ENCODE results near the gene JPH3.

JPH3 gene

DNA sequence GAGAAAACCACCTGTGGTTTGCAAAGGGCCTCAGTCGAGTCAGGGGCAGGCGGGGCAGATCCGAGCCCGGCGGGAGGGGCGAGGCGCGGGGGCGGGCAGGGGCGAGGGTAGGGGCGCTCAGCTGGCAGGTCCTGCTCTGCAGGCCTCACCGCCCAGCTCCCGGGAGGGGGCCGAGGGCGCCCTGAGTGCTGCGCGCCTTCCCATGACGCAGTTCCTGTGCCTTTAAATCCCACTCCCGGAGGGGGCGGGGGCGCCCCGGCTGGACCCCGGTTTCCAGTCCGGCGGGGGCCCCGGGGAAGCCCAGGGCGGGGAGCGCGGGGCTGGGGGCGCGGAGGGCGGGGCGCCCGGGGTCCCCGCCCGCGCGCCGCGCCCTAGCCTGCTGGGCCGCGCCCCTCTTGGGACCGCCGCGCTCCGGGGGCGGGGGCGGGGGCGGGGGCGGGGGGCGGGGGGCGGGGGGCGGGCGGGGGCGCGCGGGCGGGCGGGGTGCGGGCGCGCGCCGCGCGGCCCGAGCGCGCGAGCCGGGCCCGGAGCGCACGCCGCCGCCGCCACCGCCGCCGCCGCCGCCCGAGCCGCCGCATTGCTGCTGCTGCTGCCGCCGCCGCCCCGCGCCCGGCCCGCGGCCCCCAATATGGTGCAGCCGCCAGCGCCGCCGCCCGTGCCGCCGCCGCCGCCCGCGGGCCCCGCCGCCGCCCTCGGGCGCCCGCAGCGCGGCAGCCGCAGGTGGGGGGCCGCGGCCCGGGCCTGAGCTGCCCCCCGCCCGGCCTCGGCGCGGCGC lies at the start of gene JPH3:
Gene JPH3, plus strand, starts transcription at position 508 of the 775 bp plus-strand sequence. CDS start 639 bp downstream, outside the sequence.
- DNase-seq = no peak

DNA sequence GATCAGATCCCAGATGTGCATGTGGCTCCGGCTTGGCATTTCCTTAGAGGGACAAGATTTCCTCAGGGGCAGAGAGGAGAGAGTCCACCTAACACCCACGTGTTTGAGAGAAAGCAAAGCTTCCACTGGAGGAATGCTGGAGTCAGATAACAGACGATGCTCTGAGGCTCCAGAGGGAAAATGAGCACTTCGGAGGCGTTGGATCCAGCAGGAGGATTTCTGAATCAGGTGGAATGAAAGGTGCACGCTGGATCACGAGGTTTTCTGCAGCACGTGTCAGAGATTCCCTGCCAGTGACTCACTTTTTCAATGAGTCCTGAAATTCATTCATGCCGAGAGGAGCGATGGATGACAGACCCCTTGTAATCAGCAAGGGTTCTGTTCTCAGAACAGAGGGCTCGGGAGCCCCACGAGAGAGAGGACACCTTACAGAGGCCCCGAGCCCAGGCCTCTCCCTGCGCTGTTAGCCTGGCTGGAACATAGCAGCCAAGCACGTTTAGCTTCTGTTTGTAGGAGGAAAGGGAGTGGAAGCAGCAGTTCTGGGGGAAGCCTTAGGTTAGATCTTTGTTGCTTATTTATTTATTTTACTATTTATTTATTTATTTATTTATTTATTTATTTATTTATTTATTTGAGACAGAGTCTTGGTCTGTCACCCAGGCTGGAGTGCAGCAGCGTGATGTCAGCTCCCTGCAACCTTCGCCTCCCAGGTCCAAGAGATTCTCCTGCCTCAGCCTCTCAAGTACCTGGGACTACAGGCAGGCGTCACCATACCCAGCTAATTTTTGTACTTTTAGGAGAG lies 49.3 kb upstream of the JPH3 start:
- no peak for DNase-seq

DNA sequence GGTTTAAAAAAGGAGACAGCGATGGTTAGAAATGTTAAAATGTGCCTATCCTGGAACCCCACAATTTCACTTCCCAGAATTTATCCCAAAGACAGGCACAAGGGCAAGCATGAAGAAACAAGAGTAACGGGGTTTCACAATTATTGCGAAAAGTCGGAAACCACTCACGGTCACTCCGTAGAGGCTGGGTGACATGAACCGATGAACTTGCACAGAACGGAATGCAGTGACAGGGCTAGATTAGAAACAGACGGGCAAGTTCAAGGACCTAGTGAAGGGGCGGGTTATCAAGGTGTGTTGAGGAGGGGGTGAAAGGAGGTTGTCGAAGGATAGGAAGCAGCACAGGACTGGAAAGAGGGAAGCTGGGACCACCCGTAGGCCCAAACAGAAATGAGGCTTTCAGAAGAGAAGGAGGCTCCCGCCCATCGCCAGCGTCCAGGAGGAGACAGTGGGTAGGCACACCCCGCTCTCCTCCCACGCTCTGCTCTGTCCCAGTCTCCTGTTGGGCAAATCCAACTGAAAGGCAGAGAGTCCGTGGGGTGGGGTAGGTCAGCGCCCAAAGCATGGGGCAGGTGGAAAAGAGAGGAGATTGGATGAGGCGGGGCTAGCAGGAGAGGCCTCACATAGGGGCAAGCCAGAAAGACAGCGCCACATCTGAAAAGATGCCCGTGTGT lies 47.4 kb upstream of the JPH3 start:
- DNase-seq = no peak

DNA sequence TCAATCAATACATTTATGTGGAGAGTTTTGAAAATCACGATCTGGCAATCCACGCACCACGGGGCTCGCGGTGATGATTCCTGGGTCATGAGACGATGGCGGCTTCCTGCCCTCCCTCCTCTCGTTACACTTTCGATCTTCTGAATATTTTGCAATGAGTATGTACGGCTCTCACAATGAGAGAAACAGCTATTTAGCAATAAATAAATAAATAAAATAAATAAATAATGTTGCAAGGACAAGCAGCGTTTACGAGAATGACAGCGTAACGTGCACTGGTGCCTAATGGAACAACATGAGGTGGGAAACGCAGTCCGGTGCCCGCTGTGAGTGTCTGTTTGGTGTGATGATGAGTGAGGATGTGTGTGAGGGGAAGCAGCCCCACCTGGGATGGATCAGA lies 46.7 kb upstream of the JPH3 start:
- DNase-seq = no peak

DNA sequence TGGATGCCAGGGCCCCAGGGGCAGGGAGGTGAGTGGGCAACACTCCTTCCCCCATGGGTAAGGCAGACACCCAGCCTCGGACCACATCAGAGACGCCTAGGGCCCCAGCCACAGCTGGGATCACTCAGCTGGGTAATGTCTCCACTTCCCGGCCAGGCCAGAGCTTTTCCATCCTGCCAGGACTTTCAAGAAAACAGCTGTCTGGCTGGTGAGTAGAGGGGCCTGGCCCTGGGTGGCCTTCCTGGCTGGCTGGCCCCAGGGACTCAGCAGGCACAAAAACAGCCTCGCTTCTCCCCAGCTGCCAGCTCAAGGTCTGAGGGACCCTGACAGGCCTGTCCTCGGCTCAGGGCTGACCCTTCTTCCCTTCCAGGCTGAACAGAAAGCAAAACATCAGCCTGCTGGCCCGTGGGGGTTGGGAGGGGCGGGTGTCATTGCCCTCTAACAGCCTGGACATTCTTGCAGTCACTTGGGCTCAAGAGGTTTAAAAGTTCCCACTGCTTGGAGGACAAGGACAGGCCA lies 45.3 kb upstream of the JPH3 start:
- no peak for DNase-seq

DNA sequence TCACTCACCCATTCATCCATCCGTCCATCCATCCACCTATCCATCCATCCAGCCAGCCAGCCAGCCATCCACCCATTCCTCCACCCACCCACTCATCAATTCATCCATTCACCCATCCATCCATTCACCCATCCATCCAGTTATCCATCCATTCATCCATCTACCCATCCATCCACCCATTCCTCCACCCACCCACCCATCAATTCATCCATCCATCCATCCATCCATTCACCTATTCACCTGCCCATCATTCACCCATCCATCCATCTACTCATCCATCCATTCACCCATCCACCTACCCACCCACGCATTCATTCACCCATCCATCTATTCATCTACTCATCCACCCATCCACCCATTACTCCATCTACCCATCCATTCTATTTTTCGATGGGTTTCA lies 43.6 kb upstream of the JPH3 start:
- DNase-seq = no peak

DNA sequence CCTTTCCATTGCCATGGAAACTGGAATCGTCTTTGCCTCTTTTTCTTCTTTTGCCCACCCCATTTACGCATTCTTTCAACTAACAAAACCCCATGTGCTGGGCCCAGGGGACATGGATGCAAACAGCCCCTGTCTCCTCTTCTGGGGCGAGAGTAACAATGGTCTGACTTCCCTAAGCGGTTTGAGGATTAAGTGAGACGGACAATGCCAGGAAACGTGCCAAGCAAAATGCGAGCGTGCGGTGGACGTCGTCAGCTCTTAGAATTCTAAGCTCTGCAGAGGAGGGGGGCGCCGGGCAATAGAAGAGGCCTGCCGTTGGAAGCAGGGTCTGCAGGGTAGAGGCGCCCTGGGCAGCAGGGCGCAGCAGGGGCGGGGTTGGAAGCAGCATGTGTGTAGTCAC lies 42.4 kb upstream of the JPH3 start:
- DNase-seq = no peak

DNA sequence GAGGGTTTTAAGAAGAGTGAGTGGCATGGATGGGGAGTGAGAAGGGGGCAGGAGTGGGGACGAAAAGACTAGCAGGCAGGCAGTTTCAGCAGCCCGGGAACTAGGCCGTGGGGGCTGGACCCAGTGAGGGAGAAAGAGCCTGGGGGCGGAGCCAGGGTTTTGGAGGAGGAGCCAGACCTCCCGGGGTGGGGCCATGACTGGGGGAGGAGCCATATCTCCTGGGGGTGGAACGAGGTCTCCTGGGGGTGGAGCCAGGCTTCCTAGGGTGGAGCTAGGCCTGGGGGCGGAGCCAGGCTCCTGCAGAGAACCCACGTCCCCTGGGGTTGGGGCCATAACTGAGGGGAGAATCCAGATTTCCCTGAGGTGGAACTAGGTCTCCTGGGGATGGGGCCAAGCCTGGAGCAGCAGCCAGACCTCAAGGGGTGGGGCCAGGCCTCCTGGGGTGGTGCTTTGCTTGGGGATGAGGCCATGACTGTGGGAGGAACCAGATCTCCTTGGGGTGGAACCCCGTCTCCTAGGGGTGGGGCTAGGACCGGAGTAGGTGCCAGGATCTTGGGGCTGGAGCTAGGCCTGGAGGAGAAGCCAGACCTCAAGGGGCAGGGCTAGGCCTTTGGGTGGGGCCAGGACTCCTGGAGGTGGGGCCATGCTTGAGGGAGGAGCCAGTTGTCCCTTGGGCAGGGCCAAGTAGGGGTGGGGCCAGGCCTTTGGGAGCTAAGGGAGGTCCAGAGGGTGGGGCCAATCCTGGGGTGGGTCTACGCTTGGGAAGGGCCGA lies 41.7 kb upstream of the JPH3 start:
- peak; percentile 7 for DNase-seq

DNA sequence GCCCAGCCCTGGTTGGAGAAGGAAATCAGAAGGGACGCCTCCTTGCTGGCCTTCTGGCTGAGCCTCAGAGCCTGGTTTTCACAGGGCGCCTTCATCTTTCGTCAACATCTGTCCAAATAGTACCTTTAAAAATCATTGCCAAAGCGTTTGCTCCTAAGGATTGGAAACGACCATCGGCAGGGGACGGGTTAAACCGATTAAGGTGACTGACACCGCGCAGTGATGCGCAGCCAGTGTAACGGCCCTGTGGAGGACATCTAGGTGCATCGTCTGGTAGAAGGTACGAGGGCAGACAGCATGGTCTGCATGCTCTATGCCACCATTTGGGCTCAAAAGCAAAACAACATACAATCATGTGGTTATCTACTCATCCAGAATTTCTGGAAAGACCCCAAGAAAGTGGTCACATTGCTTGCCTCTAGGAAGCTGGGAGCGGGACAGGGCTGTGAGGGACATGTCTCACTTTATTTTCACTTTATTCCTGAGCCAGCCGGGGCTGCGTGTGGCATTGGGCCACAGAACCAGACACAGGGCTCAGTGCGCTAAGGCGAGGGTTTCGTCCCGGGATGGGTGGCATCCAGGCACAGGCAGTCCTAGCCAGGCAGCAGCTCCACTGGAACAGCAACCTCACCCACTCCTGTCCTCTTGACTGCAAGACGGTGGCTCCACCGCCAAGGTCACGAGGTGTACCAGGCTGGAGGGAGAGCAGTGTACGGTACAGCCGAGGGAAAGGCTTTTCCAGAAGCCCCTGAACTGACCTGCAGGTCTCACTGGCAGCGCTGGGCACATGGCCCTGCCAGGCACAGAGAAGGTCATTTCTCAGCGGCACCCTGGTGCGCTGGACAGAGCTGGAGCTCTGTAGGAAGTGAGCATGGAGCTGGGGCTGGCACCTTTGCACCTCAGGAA lies 40.9 kb upstream of the JPH3 start:
- no peak for DNase-seq

DNA sequence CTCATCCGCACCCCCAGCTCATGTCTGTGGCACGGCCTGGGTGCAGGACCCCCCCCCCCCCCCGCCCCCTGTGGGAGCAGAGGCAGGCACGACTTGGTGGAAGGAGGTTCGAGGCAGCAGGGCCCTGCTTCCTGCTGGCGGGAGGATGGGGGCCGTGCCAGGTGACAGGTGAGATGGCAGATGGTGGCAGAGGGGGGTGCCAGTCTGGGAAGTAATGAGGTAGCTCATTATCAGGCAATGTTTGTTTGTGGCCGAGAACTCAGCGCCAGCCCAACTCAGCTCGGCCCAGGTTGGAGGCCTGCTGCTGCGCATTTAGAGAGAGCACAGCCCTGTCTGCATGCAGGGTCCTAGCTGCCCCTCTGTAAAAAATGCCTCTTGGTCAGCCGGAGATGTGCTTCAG lies 40.1 kb upstream of the JPH3 start:
- no peak for DNase-seq

DNA sequence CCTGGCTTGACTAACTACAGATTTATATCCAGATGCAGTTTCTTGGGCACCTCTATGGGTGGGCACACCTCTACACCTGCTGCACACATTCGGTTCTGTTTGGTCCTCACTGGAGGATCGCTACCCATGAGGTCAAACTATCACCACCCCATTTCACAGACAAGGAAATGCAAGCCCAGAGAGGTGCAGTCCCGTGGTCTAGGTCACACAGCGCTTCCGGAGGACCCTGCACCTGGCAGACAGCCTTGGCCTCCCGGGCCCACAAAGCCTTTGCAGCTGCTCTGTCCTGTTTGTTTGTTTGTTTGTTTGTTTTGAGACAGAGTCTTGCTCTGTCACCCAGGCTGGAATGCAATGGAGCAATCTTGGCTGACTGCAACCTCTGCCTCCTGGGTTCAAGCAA lies 39.3 kb upstream of the JPH3 start:
- DNase-seq = no peak

DNA sequence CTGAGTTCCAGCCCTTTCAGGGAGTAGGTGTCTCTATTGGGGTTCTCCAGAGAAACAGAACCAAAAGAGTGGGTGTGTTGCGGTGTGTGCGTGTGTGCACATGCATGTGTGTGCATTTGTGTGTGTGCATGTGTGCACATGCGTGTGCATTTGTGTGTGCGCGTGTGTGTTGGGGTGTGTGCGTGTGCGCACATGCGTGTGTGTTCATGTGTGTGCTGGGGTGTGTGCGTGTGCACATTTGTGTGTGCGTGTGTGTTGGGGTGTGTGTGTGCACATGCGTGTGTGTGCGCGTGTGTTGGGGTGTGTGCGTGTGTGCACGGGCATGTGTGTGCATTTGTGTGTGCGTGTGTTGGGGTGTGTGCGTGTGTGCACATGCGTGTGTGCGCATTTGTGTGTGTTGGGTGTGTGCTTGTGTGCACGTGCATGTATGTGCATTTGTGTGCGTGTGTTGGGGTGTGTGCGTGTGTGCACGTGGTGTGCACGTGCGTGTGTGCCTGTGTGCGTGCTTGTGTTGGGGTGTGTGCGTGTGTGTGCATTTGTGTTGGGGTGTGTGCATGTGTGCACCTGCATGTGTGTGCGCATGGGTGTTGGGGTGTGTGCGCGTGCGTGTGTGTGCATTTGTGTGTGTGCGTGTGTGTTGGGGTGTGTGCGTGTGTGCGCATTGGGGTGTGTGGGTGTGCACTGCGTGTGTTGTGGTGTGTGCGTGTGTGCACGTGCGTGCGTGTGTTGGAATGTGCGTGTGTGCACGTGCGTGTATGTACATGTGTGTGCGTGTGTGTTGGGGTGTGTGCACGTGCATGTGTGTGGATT lies 38.4 kb upstream of the JPH3 start:
- no peak for DNase-seq

DNA sequence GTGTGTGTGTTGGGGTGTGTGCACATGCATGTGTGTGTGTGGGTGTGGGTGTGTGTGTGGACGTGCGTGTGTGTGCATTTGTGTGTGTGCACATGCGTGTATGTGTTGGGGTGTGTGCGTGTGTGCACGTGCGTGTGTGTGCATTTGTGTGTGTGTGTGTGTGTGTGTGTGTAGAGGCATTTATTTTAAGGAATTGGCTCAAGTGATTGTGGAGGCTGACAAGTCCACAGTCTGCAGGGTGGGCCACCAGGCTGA lies 37.9 kb upstream of the JPH3 start:
- DNase-seq = no peak

DNA sequence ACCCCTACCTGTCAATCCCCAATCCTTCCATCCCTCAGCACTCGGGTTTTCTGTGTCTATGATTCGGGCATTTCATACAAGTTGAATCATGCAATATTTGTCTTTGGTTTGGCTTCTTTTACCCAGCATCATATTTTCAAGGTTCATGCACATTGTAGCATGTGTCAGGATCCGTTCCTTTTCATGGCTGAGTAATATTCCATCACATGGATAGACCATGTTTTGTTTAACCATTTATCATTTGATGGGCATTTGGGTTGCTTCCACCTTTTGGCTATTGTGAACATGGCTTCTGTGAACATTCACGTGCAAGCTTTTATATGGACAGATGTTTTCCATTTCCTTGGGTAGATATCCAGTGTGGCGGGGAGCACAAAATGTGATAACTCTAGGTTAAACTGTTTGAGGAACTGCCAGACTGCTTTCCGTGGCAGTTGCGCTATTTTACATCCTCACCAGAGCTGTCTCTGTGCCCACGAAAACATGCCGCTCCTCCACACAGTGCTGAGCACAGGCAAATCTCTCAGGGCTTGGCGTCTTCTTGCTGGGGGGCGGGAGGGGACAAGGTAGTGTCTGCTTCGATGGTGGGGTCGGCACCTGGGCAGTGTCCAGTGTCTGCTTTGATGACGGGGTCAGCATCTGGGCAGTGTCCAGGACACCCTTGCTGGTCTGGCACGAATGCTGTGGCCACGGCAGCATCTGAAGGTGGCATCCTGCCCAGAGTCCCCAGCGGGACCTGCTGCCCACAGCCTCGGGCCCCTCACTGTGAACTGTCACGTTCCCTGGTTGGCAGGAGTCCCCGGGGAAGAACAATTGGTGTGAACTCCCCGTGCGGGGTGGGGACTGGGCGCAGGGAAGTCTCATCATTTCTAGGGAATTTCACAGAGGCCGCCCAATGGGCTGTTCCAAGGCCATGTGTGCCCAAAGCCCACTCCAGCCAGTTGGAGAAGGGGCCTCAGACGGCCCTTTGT lies 32.4 kb upstream of the JPH3 start:
- DNase-seq = no peak

DNA sequence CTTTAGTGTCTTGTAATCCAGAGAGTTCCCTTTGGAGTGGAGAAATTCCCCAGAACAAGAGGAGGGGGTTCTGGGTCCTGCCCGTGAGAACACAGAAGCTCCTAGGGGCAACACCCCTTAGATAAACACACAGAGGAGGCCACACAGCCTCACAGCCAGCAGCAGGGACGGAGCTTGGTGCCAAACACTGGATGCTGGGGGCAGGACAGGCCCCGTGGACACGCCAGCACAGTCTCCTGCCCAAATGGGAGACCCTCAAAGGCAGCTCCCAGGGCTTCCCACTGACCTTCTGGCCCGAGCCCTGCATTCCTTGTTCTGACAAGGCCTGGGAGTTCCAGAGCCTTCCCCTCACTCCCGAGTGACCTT lies 31.8 kb upstream of the JPH3 start:
- DNase-seq = no peak

DNA sequence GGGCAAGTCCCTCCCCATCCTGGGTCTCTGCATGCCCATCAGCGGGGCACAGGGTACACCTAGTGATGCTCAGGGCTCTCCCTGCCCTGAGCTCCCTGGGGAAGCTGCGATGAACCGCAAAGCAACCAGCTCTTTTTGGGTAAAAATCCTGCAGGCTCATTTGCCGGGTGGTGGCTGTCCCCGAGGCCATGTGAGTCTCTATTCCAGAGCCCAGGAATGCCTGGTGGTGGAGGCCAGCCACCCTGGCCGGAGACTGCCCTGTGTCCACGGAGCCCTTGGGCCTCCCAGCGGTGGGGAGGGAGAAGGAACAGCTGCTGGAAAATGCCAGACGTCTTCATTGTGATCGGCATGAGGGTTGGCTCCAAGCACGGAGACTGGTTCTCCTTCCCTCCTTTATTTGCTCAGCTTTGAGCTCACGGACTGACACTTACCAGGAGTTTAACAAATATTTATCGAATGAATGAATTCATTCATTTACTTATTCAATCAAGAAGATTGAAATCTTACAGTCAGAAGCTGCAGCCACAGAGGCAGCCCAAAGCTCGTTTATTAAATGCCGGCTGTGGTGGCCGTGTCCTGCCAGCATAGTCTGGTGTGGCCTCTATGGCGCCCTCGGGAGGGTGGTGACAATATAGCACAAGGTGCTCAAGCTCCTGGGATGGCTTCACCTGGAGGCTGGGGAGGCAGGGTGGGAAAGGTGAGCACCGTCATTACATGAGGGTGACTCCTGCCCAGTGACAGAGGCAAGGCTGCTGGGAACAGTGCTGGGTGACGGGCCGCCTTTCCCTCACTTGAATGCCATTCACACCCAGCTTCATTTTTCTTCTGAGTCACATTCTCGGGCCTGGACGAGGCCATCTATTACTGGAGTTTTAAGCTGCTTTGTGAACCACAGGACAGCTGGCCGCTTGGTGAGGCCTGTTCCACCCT lies 31.1 kb upstream of the JPH3 start:
- no peak for DNase-seq

DNA sequence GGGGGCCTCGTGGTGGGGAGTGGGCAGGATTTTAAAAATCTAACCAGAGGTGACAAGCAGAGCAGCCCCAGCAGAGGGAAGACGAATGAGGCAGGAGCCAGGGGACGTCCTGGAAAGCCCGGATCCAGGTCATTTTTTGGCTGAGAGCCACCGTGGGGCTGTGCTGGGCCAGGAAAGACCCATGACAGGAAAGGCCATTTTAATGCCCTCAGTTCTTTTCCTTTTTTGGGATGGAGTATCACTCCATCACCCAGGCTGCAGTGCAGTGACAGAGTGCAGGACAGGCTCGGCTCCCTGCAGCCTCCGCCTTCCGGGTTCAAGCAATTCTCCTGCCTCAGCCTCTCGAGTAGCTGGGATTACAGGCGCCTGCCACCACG lies 30.5 kb upstream of the JPH3 start:
- DNase-seq = no peak

DNA sequence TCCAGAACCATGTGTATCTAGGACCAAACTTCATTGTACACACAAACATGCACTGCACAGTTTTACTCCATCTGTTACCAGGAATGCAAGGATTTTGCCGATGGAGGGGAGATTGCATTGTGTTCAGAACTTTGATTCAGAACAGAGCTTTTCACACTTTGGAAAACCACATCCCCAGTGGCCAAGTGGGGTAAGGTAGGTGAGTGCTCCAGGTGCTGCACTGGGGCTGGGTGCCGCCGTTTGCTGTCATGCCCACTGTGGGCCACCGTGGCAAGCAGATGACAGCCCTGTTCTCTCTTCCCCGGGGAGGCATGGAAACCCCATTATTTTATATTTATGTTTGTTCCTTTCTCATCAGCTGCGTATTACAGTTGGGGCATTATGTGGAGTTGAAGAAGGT lies 29.3 kb upstream of the JPH3 start:
- DNase-seq = no peak

All from activated naive CD4-positive, alpha-beta T cell treated with Interleukin-2 at 50 U/mL for 16 hours (primary cell).